ENCODE measurements around the gene ATG101. TPM values are rescaled to one million over a fixed set of nuclear protein-coding genes. Genes with fewer than 3 reads are reported as not detected.

ATG101 gene
- total RNA-seq, 2 experiments from 2014 or later: 38.0 to 53.9 TPM

DNA sequence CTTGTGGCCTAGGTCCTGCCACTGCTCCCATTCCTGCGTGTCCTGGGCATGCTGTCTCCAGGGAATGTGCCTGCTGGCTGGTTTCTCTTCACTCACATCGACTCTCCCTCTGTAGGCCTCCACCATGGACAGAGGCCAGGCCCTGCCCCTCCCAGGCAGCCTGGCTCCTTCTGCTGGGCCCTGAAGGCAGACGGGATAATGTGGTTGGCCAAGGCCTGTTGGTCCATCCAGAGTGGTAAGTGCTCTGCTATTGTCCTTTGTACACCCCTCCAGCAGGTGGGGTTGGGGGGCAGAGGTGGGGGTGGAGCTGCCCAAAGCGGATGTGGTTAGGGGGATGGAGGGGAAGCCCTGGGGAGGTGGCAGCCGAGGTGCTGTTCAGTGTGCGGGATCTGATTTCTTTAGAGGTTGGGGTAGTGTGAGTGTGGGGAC lies 28.1 kb upstream of the ATG101 start:
- Histone ChIP-seq H3K4me1 (ENCODE audit: insufficient read depth, low read length, poor library complexity, severe bottlenecking) (peaks cover 62% of the 10 kb centered on the region), H3K36me3 (ENCODE audit: insufficient read depth, low read length) (peaks cover 26% of the 10 kb centered on the region; the same call in 1 of the 2 replicates), H3K9me3 (ENCODE audit: low read length) (no peaks in the 10 kb centered on the region), H4K20me1 (ENCODE audit: insufficient read depth, low read length) (no peaks in the 10 kb centered on the region), H3K9me2 (ENCODE audit: insufficient read depth, low read length) (no peaks in the 10 kb centered on the region), H3K79me2 (ENCODE audit: insufficient read depth, low read depth, low read length) (peaks cover 29% of the 10 kb centered on the region; the same call in 1 of the 2 replicates), H3K4me2 (ENCODE audit: low read length) (peak overlapping the region; percentile 84), H2AFZ (ENCODE audit: low read length) (peak overlapping the region; percentile 13; the same call in 1 of the 2 replicates), H3K4me3 (ENCODE audit: low read depth, low read length, poor library complexity, severe bottlenecking) (peak overlapping the region; percentile 64), H3K27ac (ENCODE audit: low read depth, low read length, poor library complexity, severe bottlenecking) (peak overlapping the region; percentile 69)
- POLR2A ChIA-PET: interaction anchor here (0.9 to 1.4 kb wide), 2 partner anchors 9 to 11 kb away, joined by 3 to 4 read pairs; no protein-coding TSS in a partner anchor
- no TSS peak for BruUV-seq (replicated peaks)
- no peak for TF ChIP-seq EZH2phosphoT487 (IDR thresholded peaks at IDR 0.05; ENCODE audit: borderline replicate concordance, low read depth, low read length)
- TF ChIP-seq, protein P1, sequence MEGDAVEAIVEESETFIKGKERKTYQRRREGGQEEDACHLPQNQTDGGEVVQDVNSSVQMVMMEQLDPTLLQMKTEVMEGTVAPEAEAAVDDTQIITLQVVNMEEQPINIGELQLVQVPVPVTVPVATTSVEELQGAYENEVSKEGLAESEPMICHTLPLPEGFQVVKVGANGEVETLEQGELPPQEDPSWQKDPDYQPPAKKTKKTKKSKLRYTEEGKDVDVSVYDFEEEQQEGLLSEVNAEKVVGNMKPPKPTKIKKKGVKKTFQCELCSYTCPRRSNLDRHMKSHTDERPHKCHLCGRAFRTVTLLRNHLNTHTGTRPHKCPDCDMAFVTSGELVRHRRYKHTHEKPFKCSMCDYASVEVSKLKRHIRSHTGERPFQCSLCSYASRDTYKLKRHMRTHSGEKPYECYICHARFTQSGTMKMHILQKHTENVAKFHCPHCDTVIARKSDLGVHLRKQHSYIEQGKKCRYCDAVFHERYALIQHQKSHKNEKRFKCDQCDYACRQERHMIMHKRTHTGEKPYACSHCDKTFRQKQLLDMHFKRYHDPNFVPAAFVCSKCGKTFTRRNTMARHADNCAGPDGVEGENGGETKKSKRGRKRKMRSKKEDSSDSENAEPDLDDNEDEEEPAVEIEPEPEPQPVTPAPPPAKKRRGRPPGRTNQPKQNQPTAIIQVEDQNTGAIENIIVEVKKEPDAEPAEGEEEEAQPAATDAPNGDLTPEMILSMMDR (conservative IDR thresholded peaks at IDR 0.05; ENCODE audit: low read length): peak; percentile 72
- DNase-seq (ENCODE audit: low spot score): peak; percentile 87
- CTCF ChIA-PET (ENCODE audit: unreplicated experiment): interaction anchor here (0.6 kb wide), 1 partner anchor 11 kb away, joined by 3 read pairs; no protein-coding TSS in a partner anchor
- intact Hi-C loops (cut with micrococcal nuclease; ENCODE audit: unreplicated experiment): loop anchor here (1.0 kb wide), 1 partner anchor 42 kb away; no protein-coding TSS in a partner anchor

DNA sequence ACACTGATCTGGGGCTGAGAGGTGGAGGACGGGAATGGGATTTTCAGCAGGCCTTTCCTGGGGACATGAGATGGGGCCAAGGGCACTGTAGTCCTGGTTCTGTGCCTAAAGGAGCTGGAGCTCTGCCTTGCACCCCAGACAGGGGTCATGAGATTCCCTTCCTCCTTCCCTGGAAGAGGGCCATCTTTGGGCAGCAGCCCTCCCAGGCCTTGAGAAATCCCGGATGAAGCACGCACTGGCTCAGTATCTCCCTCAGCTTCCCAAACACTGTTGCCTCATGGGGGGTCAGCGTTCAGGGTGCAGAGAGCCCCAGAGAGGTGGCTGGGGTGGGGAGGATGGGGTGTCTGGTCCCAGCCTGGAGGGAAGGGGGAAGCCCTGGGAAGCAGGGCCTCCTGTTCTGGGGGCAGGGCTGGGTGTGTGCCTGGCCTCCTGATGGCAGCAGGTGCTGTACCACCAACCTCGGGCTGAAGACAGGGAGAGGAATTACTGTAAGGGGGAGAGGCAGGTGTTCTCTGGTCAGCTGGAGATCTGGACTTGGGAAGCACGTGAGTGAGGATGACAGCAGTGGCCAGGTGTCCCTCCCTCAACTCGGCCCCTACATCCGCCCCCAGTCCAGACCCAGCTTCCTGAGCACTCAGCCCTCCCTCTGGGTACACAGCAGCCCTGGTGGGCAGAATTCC lies 26.9 kb upstream of the ATG101 start:
- intact Hi-C loops (cut with micrococcal nuclease; ENCODE audit: unreplicated experiment): loop anchor here (1.0 kb wide), 1 partner anchor 40 kb away; no protein-coding TSS in a partner anchor
- no peak overlapping the region for H2AFZ ChIP-seq (ENCODE audit: low read length)
- no peak for TF ChIP-seq EZH2phosphoT487 (IDR thresholded peaks at IDR 0.05; ENCODE audit: borderline replicate concordance, low read depth, low read length)
- TF ChIP-seq, protein P1 (conservative IDR thresholded peaks at IDR 0.05; ENCODE audit: low read length): no peak

More for the DNA sequence above, 26.9 kb upstream of the ATG101 start:
- Histone ChIP-seq H3K9me2 (ENCODE audit: insufficient read depth, low read length) (no peaks in the 10 kb centered on the region), H3K27ac (ENCODE audit: low read depth, low read length, poor library complexity, severe bottlenecking) (peak overlapping the region; percentile 69), H3K9me3 (ENCODE audit: low read length) (no peaks in the 10 kb centered on the region), H3K4me1 (ENCODE audit: insufficient read depth, low read length, poor library complexity, severe bottlenecking) (peaks cover 60% of the 10 kb centered on the region), H3K36me3 (ENCODE audit: insufficient read depth, low read length) (peaks cover 29% of the 10 kb centered on the region; the same call in 1 of the 2 replicates), H3K79me2 (ENCODE audit: insufficient read depth, low read depth, low read length) (peaks cover 25% of the 10 kb centered on the region; the same call in 1 of the 2 replicates), H3K4me2 (ENCODE audit: low read length) (peak overlapping the region; percentile 84), H4K20me1 (ENCODE audit: insufficient read depth, low read length) (no peaks in the 10 kb centered on the region), H3K4me3 (ENCODE audit: low read depth, low read length, poor library complexity, severe bottlenecking) (peak overlapping the region; percentile 64)
- CTCF ChIA-PET (ENCODE audit: unreplicated experiment): no interaction called here
- POLR2A ChIA-PET: interaction anchor here (0.5 to 1.4 kb wide), 2 partner anchors 10 to 806 kb away, joined by 3 to 4 read pairs; partner anchors contain the start of gene KRT78
- no peak for DNase-seq (ENCODE audit: low spot score)
- no TSS peak for BruUV-seq (replicated peaks)

Measured in OCI-LY7 (cell line).